Esophagus squamous epithelium (tissue), 5 donors: ENCODE results near the gene VWA8. TPM values are rescaled to one million over a fixed set of nuclear protein-coding genes. Genes with fewer than 3 reads are reported as not detected.
"Not testable (repeated sequence)": the region's sequence is repeated elsewhere in the genome, so short reads cannot be mapped to it uniquely, and the experiment has no call there.

Source experiments
- DNase-seq: peaks from one replicate; lab custom pipeline; 2025; lab: John Stamatoyannopoulos, UW
- H3K27ac ChIP-seq, 4 donors: fragments of 200-600 bp; sonication (generic); one replicate each; pipeline ENCODE4 v1.5.1; 2016 to 2019; ENCODE audit warnings: mild to moderate bottlenecking in 1 of 4
- H3K27me3 ChIP-seq, 4 donors: fragments of 200-600 bp; sonication (generic); 1 replicate in 3 of 4; 2 replicates in 1 of 4; pipeline versions ENCODE4 v1.5.1 to v1.6.0; 2017 to 2021; ENCODE audit warnings: antibody characterized with exemption in 1 of 4
- H3K36me3 ChIP-seq, 3 donors: fragments of 200-600 bp; sonication (generic); one replicate each; pipeline ENCODE4 v1.5.1; 2016 to 2019
- H3K4me1 ChIP-seq, 3 donors: fragments of 200-600 bp; sonication (generic); one replicate each; pipeline ENCODE4 v1.5.1; 2017 to 2019
- H3K4me3 ChIP-seq, 4 donors: fragments of 200-600 bp; sonication (generic); 1 replicate in 3 of 4; 2 replicates in 1 of 4; pipeline ENCODE4 v1.5.1; 2016 to 2019; ENCODE audit warnings: mild to moderate bottlenecking in 2 of 4, moderate library complexity in 1 of 4
- H3K9me3 ChIP-seq, 3 donors: fragments of 200-600 bp; sonication (generic); one replicate each; pipeline ENCODE4 v1.5.1; 2016 to 2019
- POLR2A ChIP-seq, 4 donors: fragments of 450-650 bp; IDR thresholded peaks; one replicate each; pipeline ENCODE4 v1.6.1; 2017; ENCODE audit warnings: antibody characterized with exemption in 4 of 4, mild to moderate bottlenecking in 4 of 4, moderate library complexity in 3 of 4
- WGBS, 2 donors: methylation state at CpG; one replicate each; pipeline ENCODE4 v1.1.5; 2018; 5-methylcytosine and 5-hydroxymethylcytosine counted together
- intact Hi-C: fragments of 100-400 bp; cut with DNase I; formaldehyde crosslinking; loops from one replicate; pipeline ENCODE4 v1.15.0; 2022
- total RNA-seq, 4 donors: library from RNA; depleted of rRNA; stranded (reverse); fragments of >200 nt; gene quantifications; one replicate each; pipeline ENCODE4 v1.1.0, GENCODE V29; 2016
- TF ChIP-seq, protein P1 (sequence below), 6 experiments: fragments of 450-650 bp in 4 of 6; fragments of 200-600 bp in 2 of 6; sonication (generic) in 2 of 6; IDR thresholded peaks; one replicate each; pipeline ENCODE4 v1.5.1; 2016 to 2019; ENCODE audit warnings: antibody characterized with exemption in 6 of 6, mild to moderate bottlenecking in 4 of 6, moderate library complexity in 4 of 6
- donor health status: DM: yes; HTN: yes; CAD: no.

Gene VWA8
- total RNA-seq, 4 donors from 2014 or later = 10.5 to 23.7 (median 17.3) TPM

DNA sequence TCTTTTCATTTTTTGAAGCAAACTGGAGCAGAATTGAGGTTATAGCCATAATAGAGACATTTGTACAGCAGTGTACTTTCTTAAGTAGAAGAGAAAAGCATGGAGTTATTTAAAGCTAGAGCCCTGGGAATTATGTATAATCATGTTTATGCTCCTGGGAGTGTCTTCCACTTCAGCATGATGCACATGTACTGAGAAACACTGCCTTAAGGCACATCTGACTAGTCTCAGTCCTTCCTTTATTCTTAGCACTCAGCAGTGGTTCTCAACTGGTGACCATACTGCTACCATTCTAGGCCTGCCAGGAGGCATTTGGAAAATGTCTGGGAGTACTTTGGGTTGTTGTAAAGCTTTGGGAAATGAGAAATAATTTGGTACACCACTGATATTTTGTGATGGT is 45.8 kb downstream of the VWA8 start:
- Histone ChIP-seq H3K36me3 (no peaks in the 10 kb centered on the region), H3K27ac (no peak overlapping the region), H3K4me1 (peaks cover 6 to 29% (median 7%) of the 10 kb centered on the region in 3 donors), H3K9me3 (no peaks in the 10 kb centered on the region), H3K4me3 (no peak overlapping the region), H3K27me3 (no peaks in the 10 kb centered on the region)
- intact Hi-C loops = no loop called here
- DNase-seq = no peak
- no peak for TF ChIP-seq POLR2A (IDR thresholded peaks at IDR 0.05)
- TF ChIP-seq, protein P1, sequence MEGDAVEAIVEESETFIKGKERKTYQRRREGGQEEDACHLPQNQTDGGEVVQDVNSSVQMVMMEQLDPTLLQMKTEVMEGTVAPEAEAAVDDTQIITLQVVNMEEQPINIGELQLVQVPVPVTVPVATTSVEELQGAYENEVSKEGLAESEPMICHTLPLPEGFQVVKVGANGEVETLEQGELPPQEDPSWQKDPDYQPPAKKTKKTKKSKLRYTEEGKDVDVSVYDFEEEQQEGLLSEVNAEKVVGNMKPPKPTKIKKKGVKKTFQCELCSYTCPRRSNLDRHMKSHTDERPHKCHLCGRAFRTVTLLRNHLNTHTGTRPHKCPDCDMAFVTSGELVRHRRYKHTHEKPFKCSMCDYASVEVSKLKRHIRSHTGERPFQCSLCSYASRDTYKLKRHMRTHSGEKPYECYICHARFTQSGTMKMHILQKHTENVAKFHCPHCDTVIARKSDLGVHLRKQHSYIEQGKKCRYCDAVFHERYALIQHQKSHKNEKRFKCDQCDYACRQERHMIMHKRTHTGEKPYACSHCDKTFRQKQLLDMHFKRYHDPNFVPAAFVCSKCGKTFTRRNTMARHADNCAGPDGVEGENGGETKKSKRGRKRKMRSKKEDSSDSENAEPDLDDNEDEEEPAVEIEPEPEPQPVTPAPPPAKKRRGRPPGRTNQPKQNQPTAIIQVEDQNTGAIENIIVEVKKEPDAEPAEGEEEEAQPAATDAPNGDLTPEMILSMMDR (IDR thresholded peaks at IDR 0.05) = no peak

DNA sequence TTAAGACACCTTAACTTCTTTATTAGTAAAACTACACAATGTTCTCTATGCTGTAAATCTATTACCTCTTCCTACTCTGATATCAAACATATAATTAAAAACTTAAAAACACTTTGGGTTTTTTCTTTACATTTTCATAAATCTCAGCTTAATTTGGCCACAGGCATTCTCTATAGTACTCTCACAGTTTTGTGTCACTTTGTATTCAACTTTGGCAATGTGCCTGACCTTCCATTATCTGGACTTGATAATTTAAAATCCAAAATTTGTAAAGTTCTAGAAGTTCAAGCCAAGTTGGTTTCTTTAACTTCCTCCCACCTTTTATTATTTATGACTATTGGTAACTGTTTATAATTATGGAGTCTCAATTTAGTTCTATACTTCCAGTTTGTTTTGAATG is 46.4 kb downstream of the VWA8 start:
- TF ChIP-seq, protein P1 (IDR thresholded peaks at IDR 0.05) = no peak
- no peak for TF ChIP-seq POLR2A (IDR thresholded peaks at IDR 0.05)
- Histone ChIP-seq H3K4me1 (peaks cover 6 to 34% (median 7%) of the 10 kb centered on the region in 3 donors), H3K27me3 (no peaks in the 10 kb centered on the region), H3K36me3 (no peaks in the 10 kb centered on the region), H3K27ac (no peak overlapping the region), H3K4me3 (no peak overlapping the region), H3K9me3 (no peaks in the 10 kb centered on the region)
- intact Hi-C loops = no loop called here
- DNase-seq = no peak

DNA sequence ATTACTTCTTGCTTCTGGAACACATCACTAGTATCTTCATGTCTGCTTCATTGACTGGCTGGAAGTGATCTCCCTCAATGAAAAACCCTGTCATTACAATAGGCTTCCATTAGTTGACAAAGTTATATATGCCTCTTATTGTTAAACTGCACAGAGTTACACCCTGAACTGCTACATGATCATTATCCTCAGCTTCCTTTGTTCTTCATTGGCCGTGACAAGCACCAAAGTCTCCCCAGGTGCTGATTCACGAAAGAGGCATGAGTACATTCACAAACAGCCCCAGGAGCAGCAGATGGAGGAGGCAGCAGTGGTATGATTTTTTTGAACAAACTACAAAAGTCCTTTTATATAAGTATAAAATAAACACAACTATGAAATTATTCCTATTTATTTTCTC is 51.4 kb downstream of the VWA8 start:
- TF ChIP-seq, protein P1 (IDR thresholded peaks at IDR 0.05) = no peak
- TF ChIP-seq POLR2A (IDR thresholded peaks at IDR 0.05) = no peak
- H3K36me3 ChIP-seq = peaks cover 0 to 31% (median 0%) of the 10 kb centered on the region in 3 donors
- no peaks in the 10 kb centered on the region for H3K27me3 ChIP-seq
- peaks cover 0 to 12% (median 0%) of the 10 kb centered on the region in 3 donors for H3K4me1 ChIP-seq
- DNase-seq = no peak
- H3K9me3 ChIP-seq = no peaks in the 10 kb centered on the region
- no peak overlapping the region for H3K27ac ChIP-seq
- no peak overlapping the region for H3K4me3 ChIP-seq
- 43 to 59% methylated on average over 2 of the region's 2 CpGs for WGBS, 2 donors
- intact Hi-C loops = no loop called here

DNA sequence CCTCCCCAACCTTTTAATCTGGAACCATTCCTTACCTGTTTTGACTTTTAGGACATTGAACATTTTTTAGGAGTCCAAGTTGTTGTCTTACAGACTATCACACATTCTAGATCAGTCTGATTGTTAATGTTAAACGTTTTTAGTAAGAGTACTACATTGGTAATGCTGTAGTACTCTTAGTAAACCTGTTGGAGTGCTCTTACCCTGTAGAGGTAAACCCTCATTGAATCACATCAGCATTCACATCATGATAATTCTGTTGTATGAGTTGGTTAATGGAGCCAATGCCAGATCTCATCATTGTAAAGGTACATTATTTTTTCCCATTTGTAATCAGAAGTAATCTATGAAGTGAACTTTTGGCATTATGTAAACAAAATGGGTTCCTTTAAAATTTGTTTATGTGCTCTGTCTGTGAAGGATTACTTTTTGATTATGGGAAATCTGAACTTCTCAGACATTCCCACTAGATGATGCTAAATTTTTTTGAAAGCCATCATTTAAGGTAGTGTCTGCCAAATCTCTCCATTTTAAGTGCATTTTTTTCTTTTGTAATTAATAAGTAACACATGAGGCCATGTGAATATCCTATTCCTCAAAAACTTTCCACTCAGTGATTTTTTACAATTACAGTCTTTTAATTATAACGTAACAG is 55.2 kb downstream of the VWA8 start:
- Histone ChIP-seq H3K4me3 (no peak overlapping the region), H3K36me3 (peaks cover 0 to 36% (median 0%) of the 10 kb centered on the region in 3 donors), H3K4me1 (peaks cover 0 to 12% (median 0%) of the 10 kb centered on the region in 3 donors), H3K9me3 (no peaks in the 10 kb centered on the region), H3K27me3 (no peaks in the 10 kb centered on the region), H3K27ac (no peak overlapping the region)
- WGBS, 2 donors = 45 to 49% methylated on average over 2 of the region's 2 CpGs
- DNase-seq = no peak
- TF ChIP-seq, protein P1 (IDR thresholded peaks at IDR 0.05) = peak in 5 of 6 experiments; percentile 35 to 76 (median 55)
- no peak for TF ChIP-seq POLR2A (IDR thresholded peaks at IDR 0.05)
- intact Hi-C loops = no loop called here

DNA sequence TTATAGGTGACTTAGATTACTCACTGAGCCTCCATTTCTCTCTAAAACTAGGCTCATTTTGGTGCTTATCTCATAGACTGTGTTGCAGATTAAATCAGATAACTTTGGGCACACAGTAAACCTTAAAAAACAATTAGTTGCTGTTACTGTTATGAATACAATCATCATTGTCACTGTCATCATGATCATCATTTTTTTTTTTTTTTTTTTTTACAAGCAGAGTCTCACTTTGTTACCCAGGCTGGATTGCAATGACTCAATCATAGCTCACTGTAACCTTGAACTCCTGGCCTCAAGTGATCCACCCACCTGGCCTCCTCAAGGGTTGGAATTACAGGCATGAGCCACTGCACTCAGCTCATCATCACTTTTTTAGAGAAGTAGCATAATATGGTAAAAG is 60.0 kb downstream of the VWA8 start:
- no peak overlapping the region for H3K4me3 ChIP-seq
- TF ChIP-seq, protein P1 (IDR thresholded peaks at IDR 0.05) = no peak
- no peak for TF ChIP-seq POLR2A (IDR thresholded peaks at IDR 0.05)
- H3K36me3 ChIP-seq = peaks cover 0 to 13% (median 0%) of the 10 kb centered on the region in 3 donors
- no peaks in the 10 kb centered on the region for H3K9me3 ChIP-seq
- H3K27ac ChIP-seq = no peak overlapping the region
- intact Hi-C loops = no loop called here
- no peaks in the 10 kb centered on the region for H3K4me1 ChIP-seq
- H3K27me3 ChIP-seq = no peaks in the 10 kb centered on the region
- no peak for DNase-seq

DNA sequence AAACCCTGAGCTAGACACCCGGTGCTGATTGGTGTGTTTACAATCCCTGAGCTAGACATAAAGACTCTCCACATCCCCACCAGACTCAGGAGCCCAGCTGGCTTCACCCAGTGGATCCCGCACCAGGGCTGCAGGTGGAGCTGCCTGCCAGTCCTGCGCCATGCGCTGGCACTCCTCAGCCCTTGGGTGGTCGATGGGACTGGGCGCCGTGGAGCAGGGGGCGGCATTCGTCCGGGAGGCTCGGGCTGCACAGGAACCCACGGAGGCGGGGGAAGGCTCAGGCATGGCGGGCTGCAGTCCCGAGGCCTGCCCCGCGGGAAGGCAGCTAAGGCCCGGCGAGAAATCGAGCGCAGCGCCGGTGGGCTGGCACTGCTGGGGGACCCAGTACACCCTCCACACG is 62.5 kb downstream of the VWA8 start:
- H3K4me3 ChIP-seq, H3K36me3 ChIP-seq, H3K9me3 ChIP-seq, H3K27me3 ChIP-seq, H3K27ac ChIP-seq, DNase-seq, H3K4me1 ChIP-seq, intact Hi-C loops: not testable (repeated sequence)
- 100% methylated on average over 2 to 10 of the region's 24 CpGs for WGBS, 2 donors
